AG04450 (cell line): ENCODE data around the gene ATL1. TPM values are rescaled to one million over a fixed set of nuclear protein-coding genes. Genes with fewer than 3 reads are reported as not detected.
"Not testable (repeated sequence)": the region's sequence is repeated elsewhere in the genome, so short reads cannot be mapped to it uniquely, and the experiment has no call there.

Experiments used
- CTCF ChIA-PET: fragments of 300-600, 350-600 bp; formaldehyde crosslinking; extraction: SDS; loops from one replicate; lab custom pipeline; 2022; ENCODE audit warnings: antibody characterized with exemption, inconsistent platforms; lab: Charles Lee
- POLR2A ChIA-PET: fragments of 350-600 bp; formaldehyde crosslinking; extraction: SDS; loops from one replicate; lab custom pipeline; 2021; ENCODE audit warnings: antibody characterized with exemption, inconsistent platforms; lab: Yijun Ruan, JAX
- DNase-seq: peaks from one replicate; pipeline ENCODE4 v3.0.0-alpha.2; 2011; ENCODE audit warnings: low read depth, low spot score
- H3K27ac ChIP-seq: one replicate; pipeline ENCODE4 v1.5.1; 2012; ENCODE audit warnings: low read depth, low read length, control low read depth
- H3K27me3 ChIP-seq: one replicate; pipeline ENCODE4 v1.6.0; 2012; ENCODE audit warnings: low read length; ENCODE audit not compliant: control insufficient read depth, insufficient read depth
- H3K4me3 ChIP-seq: 2 replicates; pipeline ENCODE4 v1.5.1; 2011; ENCODE audit warnings: mild to moderate bottlenecking, low read depth, low read length, control low read depth
- H3K9me3 ChIP-seq: 2 replicates; pipeline ENCODE4 v1.5.1; 2012; ENCODE audit warnings: low read length; ENCODE audit not compliant: control insufficient read depth, insufficient read depth
- polyA plus RNA-seq: library from polyadenylated mRNA; depleted of rRNA; stranded (reverse); fragments of >200 nt; gene quantifications from 2 replicates; pipeline ENCODE4 v1.2.3, GENCODE V29; 2011
- TF ChIP-seq, protein P1 (sequence below): IDR thresholded peaks from 2 replicates; pipeline ENCODE4 v1.5.1; 2011; ENCODE audit warnings: low read depth, low read length, control low read depth, inconsistent platforms

The ATL1 gene
- polyA plus RNA-seq, 1 experiment = 11.5 TPM

DNA sequence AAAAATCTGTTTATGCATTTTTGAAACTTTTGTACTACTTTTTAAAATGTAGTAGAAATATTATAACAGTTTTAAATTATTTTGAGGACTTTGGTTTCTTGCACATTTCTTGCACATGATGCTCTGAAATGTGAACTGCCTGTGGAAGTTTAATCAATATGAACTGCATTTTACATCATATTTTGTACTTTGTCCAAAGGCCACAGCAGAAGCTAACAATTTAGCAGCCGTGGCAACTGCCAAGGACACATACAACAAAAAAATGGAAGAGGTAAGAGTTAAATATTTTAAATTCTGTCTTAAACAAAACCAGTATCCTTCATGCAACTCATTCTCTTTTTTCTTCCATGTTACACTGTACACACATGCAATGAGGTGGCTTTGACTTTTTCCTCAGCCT lies 63.0 kb downstream of the ATL1 start:
- ChIA-PET POLR2A (no interaction called here), CTCF (no interaction called here)
- TF ChIP-seq, protein P1, sequence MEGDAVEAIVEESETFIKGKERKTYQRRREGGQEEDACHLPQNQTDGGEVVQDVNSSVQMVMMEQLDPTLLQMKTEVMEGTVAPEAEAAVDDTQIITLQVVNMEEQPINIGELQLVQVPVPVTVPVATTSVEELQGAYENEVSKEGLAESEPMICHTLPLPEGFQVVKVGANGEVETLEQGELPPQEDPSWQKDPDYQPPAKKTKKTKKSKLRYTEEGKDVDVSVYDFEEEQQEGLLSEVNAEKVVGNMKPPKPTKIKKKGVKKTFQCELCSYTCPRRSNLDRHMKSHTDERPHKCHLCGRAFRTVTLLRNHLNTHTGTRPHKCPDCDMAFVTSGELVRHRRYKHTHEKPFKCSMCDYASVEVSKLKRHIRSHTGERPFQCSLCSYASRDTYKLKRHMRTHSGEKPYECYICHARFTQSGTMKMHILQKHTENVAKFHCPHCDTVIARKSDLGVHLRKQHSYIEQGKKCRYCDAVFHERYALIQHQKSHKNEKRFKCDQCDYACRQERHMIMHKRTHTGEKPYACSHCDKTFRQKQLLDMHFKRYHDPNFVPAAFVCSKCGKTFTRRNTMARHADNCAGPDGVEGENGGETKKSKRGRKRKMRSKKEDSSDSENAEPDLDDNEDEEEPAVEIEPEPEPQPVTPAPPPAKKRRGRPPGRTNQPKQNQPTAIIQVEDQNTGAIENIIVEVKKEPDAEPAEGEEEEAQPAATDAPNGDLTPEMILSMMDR = no peak
- DNase-seq = no peak
- H3K27ac ChIP-seq = no peak overlapping the region
- no peak overlapping the region for H3K4me3 ChIP-seq
- H3K27me3 ChIP-seq = no peaks in the 10 kb centered on the region
- H3K9me3 ChIP-seq = no peaks in the 10 kb centered on the region

DNA sequence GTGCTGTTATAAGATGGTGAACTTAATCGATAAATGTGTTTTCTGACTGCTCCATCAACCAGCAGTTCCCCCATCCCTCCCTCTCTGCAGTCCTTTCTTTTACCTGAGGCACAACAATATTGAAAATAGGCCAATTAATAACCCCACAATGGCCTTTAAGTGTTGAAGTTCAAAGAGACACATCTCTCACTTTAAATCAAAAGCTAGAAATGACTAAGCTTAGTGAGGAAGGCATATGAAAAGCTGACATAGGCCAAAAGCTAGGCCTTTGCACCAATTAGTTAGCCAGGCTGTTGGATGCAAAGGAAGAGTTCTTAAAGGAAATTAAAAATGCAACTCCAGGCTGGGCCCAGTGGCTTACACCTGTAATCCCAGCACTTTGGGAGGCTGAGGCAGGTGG lies 64.5 kb downstream of the ATL1 start:
- no peak overlapping the region for H3K27ac ChIP-seq
- H3K4me3 ChIP-seq = no peak overlapping the region
- TF ChIP-seq, protein P1 = no peak
- POLR2A ChIA-PET = no interaction called here
- H3K9me3 ChIP-seq = no peaks in the 10 kb centered on the region
- CTCF ChIA-PET = no interaction called here
- DNase-seq = no peak
- no peaks in the 10 kb centered on the region for H3K27me3 ChIP-seq

DNA sequence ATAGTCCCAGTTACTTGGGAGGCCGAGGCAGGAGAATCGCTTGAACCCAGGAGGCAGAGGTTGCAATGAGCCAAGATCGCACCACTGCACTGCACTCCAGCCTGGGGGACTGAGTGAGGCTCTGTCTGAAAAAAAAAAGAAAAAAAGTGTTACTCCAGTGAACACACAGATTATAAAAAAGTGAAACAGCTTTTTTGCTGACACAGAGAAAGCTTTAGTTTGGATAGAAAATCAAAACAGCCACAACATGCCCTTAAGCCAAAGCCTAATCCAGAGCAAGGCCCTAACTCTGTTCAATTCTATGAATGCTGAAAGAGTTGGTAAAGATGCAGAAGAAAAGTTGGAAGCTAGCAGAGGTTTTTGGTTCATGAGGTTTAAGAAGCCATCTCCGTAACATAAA lies 65.0 kb downstream of the ATL1 start:
- H3K4me3 ChIP-seq, H3K9me3 ChIP-seq, DNase-seq, POLR2A ChIA-PET, H3K27me3 ChIP-seq, H3K27ac ChIP-seq: not testable (repeated sequence)
- CTCF ChIA-PET = interaction anchor here (0.6 kb wide), 1 partner anchor 236 kb away, joined by 4 read pairs; no protein-coding TSS in a partner anchor

DNA sequence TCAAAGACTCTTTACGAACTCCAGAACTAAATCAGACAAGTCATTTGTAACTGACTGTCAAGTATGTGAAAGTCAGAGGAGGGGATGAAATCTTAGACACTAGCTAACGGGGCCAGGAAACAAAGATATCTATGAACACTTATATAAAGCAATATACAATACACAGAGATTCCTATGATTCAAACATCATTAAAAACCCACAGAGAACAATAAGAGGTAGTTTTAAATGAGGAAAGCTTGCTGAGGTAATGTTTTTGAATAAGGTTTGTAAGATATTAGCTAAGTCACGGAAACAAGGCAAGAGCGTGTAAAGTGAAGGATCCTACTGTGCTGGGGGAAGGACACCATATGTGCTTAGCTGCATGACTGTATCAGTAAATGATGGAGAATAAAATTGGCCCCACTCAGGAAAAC lies 71.5 kb downstream of the ATL1 start:
- POLR2A ChIA-PET = interaction anchor here (0.7 kb wide), 1 partner anchor 47 kb away, joined by 4 read pairs; no protein-coding TSS in a partner anchor

DNA sequence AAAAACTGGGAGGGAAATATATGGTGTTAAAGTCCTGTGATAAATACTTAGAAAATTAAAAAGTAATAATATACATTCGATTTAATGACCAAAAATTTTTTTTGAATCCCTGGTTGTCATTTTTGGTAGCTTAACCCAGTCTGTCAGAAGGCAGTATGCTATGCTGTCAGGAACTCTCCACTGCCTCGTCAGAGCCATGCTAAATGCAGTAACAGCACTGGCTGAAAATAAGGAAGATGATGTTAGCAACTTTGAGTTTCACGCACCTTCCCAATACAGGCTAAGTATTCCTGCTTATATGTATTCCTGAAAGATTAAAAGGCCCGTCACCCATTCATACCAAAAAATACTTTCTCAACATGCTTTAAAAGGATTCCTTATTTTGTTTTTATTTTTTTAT lies 74.0 kb downstream of the ATL1 start:
- POLR2A ChIA-PET = no interaction called here
- CTCF ChIA-PET = interaction anchor here (0.9 kb wide), 1 partner anchor 14 kb away, joined by 4 read pairs; no protein-coding TSS in a partner anchor
- Histone ChIP-seq H3K4me3 (no peak overlapping the region), H3K27ac (no peak overlapping the region), H3K27me3 (no peaks in the 10 kb centered on the region), H3K9me3 (no peaks in the 10 kb centered on the region)
- no peak for DNase-seq
- TF ChIP-seq, protein P1 = no peak

More for the DNA sequence above, 71.5 kb downstream of the ATL1 start:
- CTCF ChIA-PET = interaction anchor here (1.1 to 2.4 kb wide), 2 partner anchors 12 to 35 kb away, joined by 3 to 13 read pairs; no protein-coding TSS in a partner anchor
- no peaks in the 10 kb centered on the region for H3K9me3 ChIP-seq
- H3K27ac ChIP-seq = no peak overlapping the region
- no peak for DNase-seq
- no peak overlapping the region for H3K4me3 ChIP-seq
- H3K27me3 ChIP-seq = no peaks in the 10 kb centered on the region
- TF ChIP-seq, protein P1 = no peak
